ENCODE measurements around the gene ZC3HAV1L. TPM values are rescaled to one million over a fixed set of nuclear protein-coding genes. Genes with fewer than 3 reads are reported as not detected.

Gene ZC3HAV1L
- polyA plus RNA-seq, 2 of the 4 experiments (the other 2 are of a cell fraction): 8.8 to 15.6 TPM

- 0 out of 2 replicates have a peak, but pooled peaks have one; percentile 42 for TF ChIP-seq E2F6 (IDR thresholded peaks at IDR 0.05; ENCODE audit: borderline replicate concordance, low read depth)
- no peak for TF ChIP-seq FOSL2 (IDR thresholded peaks at IDR 0.05)
- no peak for TF ChIP-seq FOSL2 (CRISPR knock-in tag; IDR thresholded peaks at IDR 0.05)
- TF ChIP-seq FOXS1 (CRISPR knock-in tag; IDR thresholded peaks at IDR 0.05): no peak
- TF ChIP-seq CEBPB (IDR thresholded peaks at IDR 0.05): no peak
- TF ChIP-seq CBX8 (IDR thresholded peaks at IDR 0.05): no peak
- no peak for TF ChIP-seq SREBF2 (IDR thresholded peaks at IDR 0.05)
- TF ChIP-seq ESRRA (IDR thresholded peaks at IDR 0.05; ENCODE audit: borderline replicate concordance, low read length): no peak
- TF ChIP-seq HMGXB4 (CRISPR knock-in tag; IDR thresholded peaks at IDR 0.05; ENCODE audit: borderline replicate concordance): no peak
- no peak for TF ChIP-seq BHLHE40 (IDR thresholded peaks at IDR 0.05; ENCODE audit: low read depth, low read length)
- no peak for TF ChIP-seq MYC (IDR thresholded peaks at IDR 0.05; ENCODE audit: borderline replicate concordance, low read length)
- no peak for TF ChIP-seq HOXB13 (CRISPR knock-in tag; IDR thresholded peaks at IDR 0.05; ENCODE audit: low read depth)
- no peak for TF ChIP-seq ZNF302 (CRISPR knock-in tag; IDR thresholded peaks at IDR 0.05)
- no peak for TF ChIP-seq FOSB (CRISPR knock-in tag; IDR thresholded peaks at IDR 0.05)
- no peak for TF ChIP-seq EP300 (IDR thresholded peaks at IDR 0.05)
- no peak for TF ChIP-seq ZFP36 (IDR thresholded peaks at IDR 0.05; ENCODE audit: borderline replicate concordance, partially characterized antibody)
- TF ChIP-seq EHF (CRISPR knock-in tag; IDR thresholded peaks at IDR 0.05): no peak
- TF ChIP-seq TFCP2L1 (CRISPR knock-in tag; IDR thresholded peaks at IDR 0.05): 0 out of 2 replicates have a peak, but pooled peaks have one; percentile 46
- no peak for TF ChIP-seq JUNB (IDR thresholded peaks at IDR 0.05)
- TF ChIP-seq NFE2L2 (conservative IDR thresholded peaks at IDR 0.05; ENCODE audit: low read length): no peak
- no peak; the same call in 1 of the 2 replicates for TF ChIP-seq MAX (IDR thresholded peaks at IDR 0.05)
- no peak for TF ChIP-seq ATOH8 (CRISPR knock-in tag; IDR thresholded peaks at IDR 0.05; ENCODE audit: low read depth)
- TF ChIP-seq ZC3H11A (IDR thresholded peaks at IDR 0.05): no peak
- no peak for TF ChIP-seq KDM1A (IDR thresholded peaks at IDR 0.05; ENCODE audit: low read depth)
These were observed 54.3 kb downstream of the ZC3HAV1L start, which contains the start of gene KIAA1549 (continued) for GRCh38 chr7:138981332-138982203.

- FAIRE-seq (no peak), ATAC-seq (peak; percentile 5 to 63; a peak in 5 of 6 replicates), DNase-seq (ENCODE audit: low read depth in 1 of 2, low spot score in 1 of 2) (no peak)
- H3K4me3 ChIP-seq: peak overlapping the region; percentile 86
- no peak for TF ChIP-seq MAZ (IDR thresholded peaks at IDR 0.05; ENCODE audit: borderline replicate concordance, low read depth, low read length)
- TF ChIP-seq MYC (IDR thresholded peaks at IDR 0.05; ENCODE audit: borderline replicate concordance, low read length): 0 out of 2 replicates have a peak, but pooled peaks have one; percentile 7
- no peak for TF ChIP-seq E2F6 (IDR thresholded peaks at IDR 0.05; ENCODE audit: borderline replicate concordance, low read depth)
- TF ChIP-seq RCOR1 (IDR thresholded peaks at IDR 0.05; ENCODE audit: low read depth, low read length): no peak
- TF ChIP-seq USF2 (IDR thresholded peaks at IDR 0.05): no peak
- TF ChIP-seq POLR2A (IDR thresholded peaks at IDR 0.05; ENCODE audit: low read length): no peak
- WGBS (ENCODE audit: missing lambda C conversion rate): 17% methylated on average over 38 of the region's 68 CpGs
- POLR2A ChIA-PET: interaction anchor here (1.9 kb wide), 1 partner anchor 90 kb away, joined by 5 read pairs; no protein-coding TSS in a partner anchor
- peak overlapping the region; percentile 90 to 99 for H3K27ac ChIP-seq
- peak overlapping the region; percentile 100 for H3K4me2 ChIP-seq
- H3K4me1 ChIP-seq: peaks cover 23% of the 10 kb centered on the region
- CTCF ChIA-PET: interaction anchor here (0.8 to 4.6 kb wide), 8 partner anchors 12 to 95 kb away, joined by 3 to 27 read pairs (median 4); no protein-coding TSS in a partner anchor
- no peaks in the 10 kb centered on the region for H3K9me3 ChIP-seq
These were observed 55.1 kb downstream of the ZC3HAV1L start for GRCh38 chr7:138980563-138981291.
